ENCODE results near the gene DNAH14. TPM values are rescaled to one million over a fixed set of nuclear protein-coding genes. Genes with fewer than 3 reads are reported as not detected.
A peak's percentile ranks its signal among the peaks of the same experiment; 100 is the strongest.
"Not testable (repeated sequence)": the region's sequence is repeated elsewhere in the genome, so short reads cannot be mapped to it uniquely, and the experiment has no call there.

Gene DNAH14
- total RNA-seq: 10 to 100 TPM; 14.8 to 61.4 (median 27.3) TPM
- 1 to 10 TPM; 3.7 to 4.0 TPM for polyA plus RNA-seq
- long read RNA-seq, donor 1, partial matches to known transcripts: 0 of 4 reads
- long read RNA-seq, donor 1, other reads (novel, unspliced or antisense): 4 of 4 reads
- long read RNA-seq, donor 2, partial matches to known transcripts: 6 of 10 reads
- long read RNA-seq, donor 2, other reads (novel, unspliced or antisense): 0 of 10 reads
- long read RNA-seq, donor 3, partial matches to known transcripts: 0 of 4 reads
- long read RNA-seq, donor 3, other reads (novel, unspliced or antisense): 3 of 4 reads

- peak within 1 kb of the TSS in 1 of 2 donors; percentile 19 for H3K27ac ChIP-seq
- 1 to 4% (median 3%) methylated on average over 29 to 75 of the region's 75 CpGs for WGBS, 3 donors
- H3K4me1 ChIP-seq (ENCODE audit: insufficient read depth): no peaks in the 10 kb centered on the region
- peak within 1 kb of the TSS; percentile 48 for H3K4me3 ChIP-seq
- TF ChIP-seq EP300 (IDR thresholded peaks at IDR 0.05): no peak
- peak; percentile 20 for TF ChIP-seq POLR2A (IDR thresholded peaks at IDR 0.05)
- no peaks in the 10 kb centered on the region for H3K27me3 ChIP-seq
- H3K36me3 ChIP-seq: no peaks in the 10 kb centered on the region
- H3K9me3 ChIP-seq: no peaks in the 10 kb centered on the region
- peak; percentile 42 to 83 (median 71) for DNase-seq
- intact Hi-C loops (cut with DNase I): loop anchor here in 1 of 4 donors (10.0 kb wide), 1 partner anchor 285 kb away; no protein-coding TSS in a partner anchor
Measured at GRCh38 chr1:224929335-224930237, at the start of gene DNAH14. TSS of gene DNAH14 (plus strand) at chr1:224929675. CDS start at chr1:224952703, 23,028 bp downstream.

GRCh38 chr1:224880593-224881307 lies 48.7 kb upstream of the DNAH14 start:
- no peaks in the 10 kb centered on the region for H3K27me3 ChIP-seq
- intact Hi-C loops (cut with DNase I): no loop called here
- no peaks in the 10 kb centered on the region for H3K4me1 ChIP-seq (ENCODE audit: insufficient read depth)
- H3K27ac ChIP-seq: no peak overlapping the region
- no peaks in the 10 kb centered on the region for H3K36me3 ChIP-seq
- no peaks in the 10 kb centered on the region for H3K9me3 ChIP-seq
- WGBS, 3 donors: 35 to 45% (median 36%) methylated on average over 8 of the region's 8 CpGs
- no peak for DNase-seq
- H3K4me3 ChIP-seq: no peak overlapping the region
- TF ChIP-seq CTCF (IDR thresholded peaks at IDR 0.05): no peak
- TF ChIP-seq EP300 (IDR thresholded peaks at IDR 0.05): no peak
- TF ChIP-seq POLR2A (IDR thresholded peaks at IDR 0.05): no peak

GRCh38 chr1:224881308-224881692 lies 48.2 kb upstream of the DNAH14 start:
- DNase-seq; H3K4me1 ChIP-seq (ENCODE audit: insufficient read depth); H3K27ac ChIP-seq; H3K36me3 ChIP-seq; intact Hi-C loops (cut with DNase I); H3K9me3 ChIP-seq; H3K4me3 ChIP-seq; H3K27me3 ChIP-seq: not testable (repeated sequence)
- WGBS, 3 donors: 93 to 96% (median 95%) methylated on average over 5 of the region's 5 CpGs

GRCh38 chr1:224881762-224882211 lies 47.7 kb upstream of the DNAH14 start:
- DNase-seq: no peak
- intact Hi-C loops (cut with DNase I): no loop called here
- Histone ChIP-seq H3K36me3 (no peaks in the 10 kb centered on the region), H3K4me1 (ENCODE audit: insufficient read depth) (no peaks in the 10 kb centered on the region), H3K27ac (no peak overlapping the region), H3K9me3 (no peaks in the 10 kb centered on the region), H3K4me3 (no peak overlapping the region), H3K27me3 (no peaks in the 10 kb centered on the region)
- TF ChIP-seq CTCF (IDR thresholded peaks at IDR 0.05): no peak
- TF ChIP-seq POLR2A (IDR thresholded peaks at IDR 0.05): no peak
- TF ChIP-seq EP300 (IDR thresholded peaks at IDR 0.05): no peak

- H3K27ac ChIP-seq: no peak overlapping the region
- no peaks in the 10 kb centered on the region for H3K36me3 ChIP-seq
- 44 to 53% (median 49%) methylated on average over 4 of the region's 4 CpGs for WGBS, 3 donors
- no peaks in the 10 kb centered on the region for H3K4me1 ChIP-seq (ENCODE audit: insufficient read depth)
- no peaks in the 10 kb centered on the region for H3K9me3 ChIP-seq
- intact Hi-C loops (cut with DNase I): no loop called here
- no peak for DNase-seq
- TF ChIP-seq EP300 (IDR thresholded peaks at IDR 0.05) (no peak), CTCF (IDR thresholded peaks at IDR 0.05) (no peak), POLR2A (IDR thresholded peaks at IDR 0.05) (no peak)
- no peaks in the 10 kb centered on the region for H3K27me3 ChIP-seq
- H3K4me3 ChIP-seq: no peak overlapping the region
Measured at GRCh38 chr1:224882264-224882663, 47.2 kb upstream of the DNAH14 start.
